Astrocyte of the hippocampus (primary cell): ENCODE data around the gene USP21.
A peak's percentile ranks its signal among the peaks of the same experiment; 100 is the strongest.

Source experiments
- DNase-seq: peaks from one replicate; pipeline ENCODE4 v3.0.0; 2011; ENCODE audit warnings: low read depth, low spot score

USP21 gene

GRCh38 chr1:161137881-161138280, 21.4 kb upstream of the USP21 start:
- DNase-seq = no peak

GRCh38 chr1:161138431-161138830, 20.9 kb upstream of the USP21 start:
- no peak for DNase-seq

DNA sequence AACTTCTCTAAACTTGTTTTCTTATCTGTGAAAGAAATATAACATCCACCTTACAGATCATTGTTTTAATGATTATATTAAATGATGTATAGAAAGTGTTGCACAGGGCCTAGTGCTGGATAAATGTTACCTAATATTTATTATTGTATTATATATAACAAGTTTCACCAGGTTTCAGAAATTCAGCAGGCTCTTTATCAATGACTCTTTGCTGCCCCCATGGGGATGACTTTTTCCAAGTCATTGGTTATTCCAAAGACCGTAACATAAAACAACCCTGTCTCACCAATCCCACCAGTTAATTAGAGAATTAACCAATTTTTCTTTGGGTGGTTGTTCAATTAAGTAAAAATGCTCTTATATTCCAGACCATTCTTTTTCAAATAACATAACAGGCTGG, 19.5 kb upstream of the USP21 start:
- peak; percentile 51 for DNase-seq

DNA sequence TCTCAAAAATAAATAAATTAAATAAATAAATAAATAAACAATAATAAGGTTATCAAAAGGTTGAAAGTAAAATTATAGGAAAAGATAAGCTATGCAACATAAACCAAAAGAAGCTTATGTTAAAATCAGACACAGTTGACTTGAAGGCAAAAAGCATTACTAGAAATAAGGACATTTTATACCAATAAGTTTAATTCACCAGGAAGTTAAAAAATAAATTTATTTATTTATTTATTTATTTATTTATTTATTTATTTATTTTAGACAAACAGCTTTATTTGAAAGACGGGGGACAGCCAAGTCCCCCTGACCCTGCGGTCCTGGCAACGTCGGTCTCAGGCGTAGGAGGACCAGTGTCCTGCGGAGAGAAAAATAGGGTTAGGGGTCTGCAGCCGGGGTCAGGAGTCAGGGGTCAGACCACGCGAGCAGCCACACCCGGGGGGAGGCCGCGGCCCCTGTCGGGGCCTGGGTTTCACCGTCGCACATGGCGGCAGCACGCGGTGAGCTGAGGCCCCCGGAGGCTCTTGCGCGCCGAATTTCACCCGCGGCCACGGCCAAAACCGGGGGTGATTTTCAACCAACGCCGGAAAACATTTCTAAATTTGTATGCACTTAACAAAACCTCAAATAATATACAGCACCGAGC, 18.4 kb upstream of the USP21 start:
- DNase-seq = no peak

DNA sequence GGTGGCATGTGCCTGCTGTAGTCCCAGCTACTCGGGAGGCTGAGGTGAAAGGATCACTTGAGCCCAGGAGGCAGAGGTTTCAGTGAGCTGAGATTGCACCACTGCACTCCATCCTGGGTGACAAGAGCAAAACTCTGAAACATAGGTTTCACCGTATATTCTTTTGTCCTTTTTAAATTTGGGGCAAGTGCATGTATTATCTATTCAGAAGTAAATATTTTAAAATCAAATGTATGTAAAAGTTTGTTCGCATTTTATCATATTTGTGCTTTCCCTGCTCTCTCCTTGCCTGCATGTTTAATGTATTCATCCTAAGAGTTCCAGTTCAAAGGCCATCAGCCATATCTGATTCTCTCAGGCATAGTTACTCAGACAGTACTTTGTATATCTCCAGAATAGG, 13.5 kb upstream of the USP21 start:
- no peak for DNase-seq

- DNase-seq = no peak
Observed at GRCh38 chr1:161153176-161153575, 6.1 kb upstream of the USP21 start.

- peak; percentile 93 for DNase-seq
Observed at GRCh38 chr1:161153682-161154337, 5.5 kb upstream of the USP21 start, which contains the start of gene UFC1. UFC1 (plus strand) TSS chr1:161153978; CDS start chr1:161153998, 20 bp downstream.

GRCh38 chr1:161157867-161158266, 1.4 kb upstream of the USP21 start:
- no peak for DNase-seq

GRCh38 chr1:161158316-161159010, 837 bp upstream of the USP21 start:
- DNase-seq = no peak

DNA sequence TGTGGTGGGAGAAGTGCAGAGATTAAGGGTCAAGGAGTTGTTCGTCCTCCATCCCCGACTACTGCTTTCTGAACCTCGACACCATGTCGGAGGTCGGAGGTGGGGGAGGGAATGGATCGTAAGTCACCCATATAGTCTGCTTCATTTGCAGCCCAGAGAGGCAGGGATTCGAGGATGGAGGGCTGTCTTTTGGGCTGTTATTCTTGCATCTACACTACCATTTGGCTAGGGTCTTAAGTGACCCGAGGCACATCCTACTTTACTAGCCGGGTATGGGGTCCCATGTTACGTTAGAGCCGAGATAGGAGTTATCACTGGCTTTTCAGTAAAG, 578 bp downstream of the USP21 start:
- no peak for DNase-seq

- DNase-seq = no peak
Observed at GRCh38 chr1:161160671-161161145, 1.4 kb downstream of the USP21 start.

- no peak for DNase-seq
Observed at GRCh38 chr1:161161652-161162051, 2.4 kb downstream of the USP21 start.

- DNase-seq = no peak
Observed at GRCh38 chr1:161162052-161162451, 2.8 kb downstream of the USP21 start.

DNA sequence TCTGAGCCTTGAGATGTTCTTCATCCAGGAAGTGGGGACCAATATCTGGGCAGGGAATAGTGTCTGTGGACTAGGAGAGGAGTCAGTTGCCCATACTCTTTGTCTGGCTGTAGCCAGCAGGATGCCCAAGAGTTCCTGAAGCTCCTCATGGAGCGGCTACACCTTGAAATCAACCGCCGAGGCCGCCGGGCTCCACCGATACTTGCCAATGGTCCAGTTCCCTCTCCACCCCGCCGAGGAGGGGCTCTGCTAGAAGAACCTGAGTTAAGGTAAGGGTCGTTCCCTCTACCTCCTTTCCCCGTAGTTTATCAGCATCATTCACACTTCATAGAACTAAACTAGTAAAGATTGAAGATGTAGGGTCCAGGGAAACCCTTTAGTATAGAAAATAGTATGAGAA, 3.5 kb downstream of the USP21 start:
- no peak for DNase-seq

- DNase-seq = no peak
Observed at GRCh38 chr1:161163793-161164192, 4.5 kb downstream of the USP21 start.

DNA sequence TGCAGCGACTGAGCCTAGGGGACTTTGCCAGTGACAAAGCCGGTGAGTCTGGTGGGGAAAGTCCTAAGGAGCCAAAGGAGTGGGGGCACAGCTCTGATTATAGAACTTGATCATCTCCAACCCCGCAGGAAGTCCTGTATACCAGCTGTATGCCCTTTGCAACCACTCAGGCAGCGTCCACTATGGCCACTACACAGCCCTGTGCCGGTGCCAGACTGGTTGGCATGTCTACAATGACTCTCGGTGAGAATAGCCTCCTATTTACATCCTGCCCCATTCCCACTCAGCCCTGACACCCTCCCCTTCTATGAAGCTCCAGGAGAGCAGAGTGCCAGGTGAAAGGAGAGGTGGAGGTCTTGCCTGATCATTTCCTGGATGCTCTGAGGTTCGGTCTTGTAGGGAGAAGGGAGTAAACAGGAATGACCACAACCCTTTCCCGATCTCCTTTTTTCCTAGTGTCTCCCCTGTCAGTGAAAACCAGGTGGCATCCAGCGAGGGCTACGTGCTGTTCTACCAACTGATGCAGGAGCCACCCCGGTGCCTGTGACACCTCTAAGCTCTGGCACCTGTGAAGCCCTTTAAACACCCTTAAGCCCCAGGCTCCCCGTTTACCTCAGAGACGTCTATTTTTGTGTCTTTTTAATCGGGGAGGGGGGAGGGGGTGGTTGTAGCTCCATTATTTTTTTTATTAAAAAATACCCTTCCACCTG, 5.8 kb downstream of the USP21 start:
- DNase-seq = no peak

- peak; percentile 99 for DNase-seq
Observed at GRCh38 chr1:161165742-161166668, 6.7 kb downstream of the USP21 start, which contains the start of gene PPOX. PPOX (plus strand) TSS chr1:161166426; CDS start chr1:161166848, 422 bp downstream.

DNA sequence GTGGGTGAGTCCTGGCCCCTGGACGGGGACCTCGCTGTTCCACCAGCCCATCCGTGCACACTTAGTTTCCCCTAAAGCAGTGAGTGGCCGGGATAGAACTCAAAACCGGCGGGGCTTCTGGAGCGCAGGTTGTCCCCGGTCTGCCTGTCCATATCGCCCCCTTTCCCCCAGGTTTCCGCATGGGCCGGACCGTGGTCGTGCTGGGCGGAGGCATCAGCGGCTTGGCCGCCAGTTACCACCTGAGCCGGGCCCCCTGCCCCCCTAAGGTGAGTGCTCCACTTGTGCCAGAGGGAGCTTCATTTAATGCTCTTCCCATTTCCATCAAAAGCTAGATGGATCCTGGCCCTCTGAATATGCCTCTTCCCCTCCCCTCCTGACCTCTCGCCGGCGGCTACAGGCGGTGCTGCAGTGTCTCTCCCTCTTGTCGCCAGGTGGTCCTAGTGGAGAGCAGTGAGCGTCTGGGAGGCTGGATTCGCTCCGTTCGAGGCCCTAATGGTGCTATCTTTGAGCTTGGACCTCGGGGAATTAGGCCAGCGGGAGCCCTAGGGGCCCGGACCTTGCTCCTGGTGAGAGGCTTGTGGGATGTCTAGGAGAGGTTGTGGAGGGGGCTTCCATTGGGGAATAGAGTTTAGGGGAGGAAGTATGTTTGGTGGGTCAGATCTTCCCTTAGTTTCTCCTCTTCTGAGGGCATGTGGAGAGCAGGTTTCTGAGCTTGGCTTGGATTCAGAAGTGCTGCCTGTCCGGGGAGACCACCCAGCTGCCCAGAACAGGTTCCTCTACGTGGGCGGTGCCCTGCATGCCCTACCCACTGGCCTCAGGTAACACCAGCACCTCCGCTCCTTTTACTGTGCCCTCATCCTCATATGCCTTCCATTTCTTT, 7.6 kb downstream of the USP21 start:
- peak; percentile 33 for DNase-seq

DNA sequence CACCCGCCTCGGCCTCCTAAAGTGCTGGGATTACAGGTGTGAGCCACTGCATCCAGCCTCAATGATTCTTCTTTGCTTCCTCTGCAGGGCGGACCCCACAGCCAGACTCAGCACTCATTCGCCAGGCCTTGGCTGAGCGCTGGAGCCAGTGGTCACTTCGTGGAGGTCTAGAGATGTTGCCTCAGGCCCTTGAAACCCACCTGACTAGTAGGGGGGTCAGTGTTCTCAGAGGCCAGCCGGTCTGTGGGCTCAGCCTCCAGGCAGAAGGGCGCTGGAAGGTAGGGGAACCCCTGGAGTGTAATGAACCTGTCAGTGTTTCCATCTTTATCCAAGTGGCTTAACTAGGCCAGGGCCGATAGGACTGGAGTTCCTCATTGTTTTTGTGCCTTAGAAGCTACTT, 9.6 kb downstream of the USP21 start:
- no peak for DNase-seq

DNA sequence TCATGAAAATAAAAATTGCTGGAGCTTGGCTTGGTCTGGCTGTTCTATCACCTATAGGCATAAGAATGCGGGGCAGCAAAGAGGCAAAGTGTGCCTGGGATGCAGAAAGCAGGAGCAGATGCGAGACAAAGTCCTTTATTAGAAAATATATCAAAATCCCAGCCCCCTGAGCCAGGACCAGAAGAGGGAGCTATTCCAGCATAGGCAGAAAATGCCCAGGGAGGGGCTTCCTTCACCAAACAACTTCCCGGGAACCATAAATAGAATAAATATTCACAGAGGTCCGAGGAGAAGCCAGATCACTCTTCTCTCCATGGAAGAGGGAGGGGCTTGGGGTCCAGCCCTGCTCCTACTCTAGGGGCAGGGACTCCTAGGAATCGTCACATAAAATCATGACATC, 11.9 kb downstream of the USP21 start:
- DNase-seq = no peak
